GM12875 (cell line): ENCODE measurements around the gene TMEM234.

Experiments
- H3K4me3 ChIP-seq: one replicate; pipeline ENCODE4 v1.5.1; 2011; ENCODE audit warnings: low read depth, low read length, control low read depth
- TF ChIP-seq, protein P1 (sequence below): IDR thresholded peaks from 2 replicates; pipeline ENCODE4 v1.5.1; 2011; ENCODE audit warnings: low read depth, mild to moderate bottlenecking, control low read depth, inconsistent platforms, low read length, moderate library complexity, borderline replicate concordance; ENCODE audit not compliant: insufficient read depth

The TMEM234 gene

DNA sequence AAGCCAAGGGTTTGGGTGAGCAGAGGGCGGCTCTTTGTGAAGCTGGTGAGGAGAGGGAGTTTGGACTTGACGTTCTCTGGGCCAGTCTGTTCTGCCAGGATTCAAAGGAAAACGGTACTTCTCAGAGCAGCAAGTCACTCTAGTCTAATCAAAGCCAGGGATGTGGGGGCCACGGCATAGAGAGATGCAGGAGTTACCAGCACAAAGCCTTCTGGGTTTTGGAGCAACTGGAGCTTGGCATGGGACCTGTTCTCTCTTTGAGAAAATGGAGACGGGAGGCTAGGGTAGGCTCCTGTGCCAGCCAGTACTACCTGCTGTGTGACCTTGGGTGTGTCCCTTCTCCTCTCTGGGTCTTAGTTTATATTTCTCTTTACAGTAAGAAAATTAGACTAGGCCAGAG, 40.6 kb downstream of the TMEM234 start:
- TF ChIP-seq, protein P1, sequence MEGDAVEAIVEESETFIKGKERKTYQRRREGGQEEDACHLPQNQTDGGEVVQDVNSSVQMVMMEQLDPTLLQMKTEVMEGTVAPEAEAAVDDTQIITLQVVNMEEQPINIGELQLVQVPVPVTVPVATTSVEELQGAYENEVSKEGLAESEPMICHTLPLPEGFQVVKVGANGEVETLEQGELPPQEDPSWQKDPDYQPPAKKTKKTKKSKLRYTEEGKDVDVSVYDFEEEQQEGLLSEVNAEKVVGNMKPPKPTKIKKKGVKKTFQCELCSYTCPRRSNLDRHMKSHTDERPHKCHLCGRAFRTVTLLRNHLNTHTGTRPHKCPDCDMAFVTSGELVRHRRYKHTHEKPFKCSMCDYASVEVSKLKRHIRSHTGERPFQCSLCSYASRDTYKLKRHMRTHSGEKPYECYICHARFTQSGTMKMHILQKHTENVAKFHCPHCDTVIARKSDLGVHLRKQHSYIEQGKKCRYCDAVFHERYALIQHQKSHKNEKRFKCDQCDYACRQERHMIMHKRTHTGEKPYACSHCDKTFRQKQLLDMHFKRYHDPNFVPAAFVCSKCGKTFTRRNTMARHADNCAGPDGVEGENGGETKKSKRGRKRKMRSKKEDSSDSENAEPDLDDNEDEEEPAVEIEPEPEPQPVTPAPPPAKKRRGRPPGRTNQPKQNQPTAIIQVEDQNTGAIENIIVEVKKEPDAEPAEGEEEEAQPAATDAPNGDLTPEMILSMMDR = no peak
- H3K4me3 ChIP-seq = peak overlapping the region; percentile 12

DNA sequence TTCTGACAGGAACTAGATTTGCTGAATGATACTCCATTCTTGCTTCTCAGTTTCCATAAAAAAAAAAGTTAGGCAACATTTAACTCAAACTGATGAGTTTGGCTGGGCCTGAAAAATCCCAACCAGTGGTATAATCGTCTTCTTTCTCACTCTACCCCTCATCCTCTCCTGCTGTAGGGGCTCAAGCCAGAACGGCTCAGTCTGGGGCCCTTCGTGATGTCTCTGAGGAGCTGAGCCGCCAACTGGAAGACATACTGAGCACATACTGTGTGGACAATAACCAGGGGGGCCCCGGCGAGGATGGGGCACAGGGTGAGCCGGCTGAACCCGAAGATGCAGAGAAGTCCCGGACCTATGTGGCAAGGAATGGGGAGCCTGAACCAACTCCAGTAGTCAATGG, 41.1 kb downstream of the TMEM234 start:
- H3K4me3 ChIP-seq = peak overlapping the region; percentile 87
- TF ChIP-seq, protein P1 = no peak

DNA sequence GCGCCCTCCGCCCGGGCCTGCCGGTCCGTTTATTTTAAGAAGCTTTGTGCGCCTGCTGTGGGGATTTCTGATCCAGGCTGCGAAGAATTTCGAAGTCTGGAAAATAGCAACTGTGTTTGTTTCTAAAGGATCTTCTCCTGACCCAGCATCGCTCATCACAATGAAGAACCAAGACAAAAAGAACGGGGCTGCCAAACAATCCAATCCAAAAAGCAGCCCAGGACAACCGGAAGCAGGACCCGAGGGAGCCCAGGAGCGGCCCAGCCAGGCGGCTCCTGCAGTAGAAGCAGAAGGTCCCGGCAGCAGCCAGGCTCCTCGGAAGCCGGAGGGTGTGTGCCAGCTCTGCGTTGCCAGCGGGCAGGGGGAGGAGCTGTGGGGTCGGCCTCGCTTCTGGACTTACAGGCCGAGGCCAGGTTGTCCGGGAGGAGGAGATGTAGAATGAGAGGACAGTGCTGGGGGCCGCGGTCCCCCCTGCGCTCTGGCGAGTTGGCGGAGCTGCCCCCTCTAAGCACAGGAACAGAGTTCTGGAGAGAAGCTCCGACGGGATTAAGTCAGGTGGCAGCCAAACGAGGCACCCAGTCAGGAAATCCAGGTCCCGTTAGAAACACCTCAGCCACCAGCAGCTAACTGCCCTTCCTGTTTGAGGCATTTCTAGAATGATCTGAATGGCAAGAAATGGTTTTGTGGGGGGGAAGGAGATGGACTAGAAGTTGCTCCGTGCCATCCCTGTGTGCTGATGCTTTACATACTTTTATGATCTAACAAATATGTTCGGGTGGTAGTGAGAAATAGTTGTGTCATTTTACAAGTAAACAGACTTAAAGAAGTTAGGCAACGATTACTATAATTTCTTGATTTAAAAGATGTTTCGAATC, 41.7 kb downstream of the TMEM234 start:
- TF ChIP-seq, protein P1 = no peak
- peak overlapping the region; percentile 87 for H3K4me3 ChIP-seq

DNA sequence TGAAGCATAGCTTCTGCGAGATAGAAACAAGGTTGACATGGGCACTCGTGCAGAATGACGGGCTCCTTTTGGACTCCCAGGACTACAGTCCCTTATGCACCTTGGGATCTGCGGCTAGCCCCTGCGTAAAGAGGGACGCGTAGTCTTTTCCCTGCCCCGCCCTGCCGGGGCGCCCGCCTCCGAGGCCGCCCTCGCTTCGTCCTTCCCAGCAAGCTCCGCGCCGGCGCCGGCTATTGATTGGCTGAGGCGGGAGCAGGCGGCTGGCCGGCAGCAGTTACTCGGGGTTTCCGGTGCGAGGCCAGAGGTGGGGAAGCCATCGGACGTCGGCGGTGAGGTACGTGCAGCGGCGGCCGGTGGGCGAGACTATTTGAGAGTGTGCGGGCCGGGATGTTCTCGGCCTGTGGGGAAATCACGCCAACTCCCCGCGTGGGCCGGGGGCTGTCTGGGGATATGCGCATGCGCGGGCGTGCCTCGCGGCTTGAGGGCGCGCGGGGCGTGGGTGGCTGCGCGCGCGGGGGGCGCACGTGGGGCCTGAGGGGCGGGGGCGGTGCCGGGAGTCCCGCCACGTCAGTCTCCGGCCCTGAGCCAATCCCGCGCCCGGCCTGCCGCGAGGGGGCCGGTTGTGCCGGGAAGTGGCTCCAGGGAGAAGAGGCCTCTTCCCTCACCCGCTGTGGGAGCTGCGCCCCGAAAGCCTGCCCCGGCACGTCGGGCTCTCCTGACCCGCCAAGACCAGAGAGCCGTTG, 42.5 kb downstream of the TMEM234 start, which contains the start of gene TXLNA:
TXLNA (plus strand) TSS at position 233 of the 743 bp plus-strand sequence. CDS start 671 bp downstream, outside the sequence.
- H3K4me3 ChIP-seq = peak within 1 kb of the TSS; percentile 87
- TF ChIP-seq, protein P1 = no peak

DNA sequence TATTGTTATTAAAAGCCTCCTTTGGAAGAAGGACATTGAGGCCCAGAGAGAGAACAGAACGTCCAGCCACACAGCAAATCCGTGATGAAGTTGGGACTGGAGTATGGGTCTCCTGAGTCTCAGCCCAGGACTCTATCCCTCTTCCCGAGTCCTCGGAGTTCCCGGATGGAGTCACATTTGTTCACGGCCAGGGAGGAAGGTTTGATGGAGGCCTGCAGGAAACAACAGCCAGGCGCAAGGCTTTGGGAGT, 43.0 kb downstream of the TMEM234 start:
- TF ChIP-seq, protein P1 = no peak
- peak overlapping the region; percentile 87 for H3K4me3 ChIP-seq

DNA sequence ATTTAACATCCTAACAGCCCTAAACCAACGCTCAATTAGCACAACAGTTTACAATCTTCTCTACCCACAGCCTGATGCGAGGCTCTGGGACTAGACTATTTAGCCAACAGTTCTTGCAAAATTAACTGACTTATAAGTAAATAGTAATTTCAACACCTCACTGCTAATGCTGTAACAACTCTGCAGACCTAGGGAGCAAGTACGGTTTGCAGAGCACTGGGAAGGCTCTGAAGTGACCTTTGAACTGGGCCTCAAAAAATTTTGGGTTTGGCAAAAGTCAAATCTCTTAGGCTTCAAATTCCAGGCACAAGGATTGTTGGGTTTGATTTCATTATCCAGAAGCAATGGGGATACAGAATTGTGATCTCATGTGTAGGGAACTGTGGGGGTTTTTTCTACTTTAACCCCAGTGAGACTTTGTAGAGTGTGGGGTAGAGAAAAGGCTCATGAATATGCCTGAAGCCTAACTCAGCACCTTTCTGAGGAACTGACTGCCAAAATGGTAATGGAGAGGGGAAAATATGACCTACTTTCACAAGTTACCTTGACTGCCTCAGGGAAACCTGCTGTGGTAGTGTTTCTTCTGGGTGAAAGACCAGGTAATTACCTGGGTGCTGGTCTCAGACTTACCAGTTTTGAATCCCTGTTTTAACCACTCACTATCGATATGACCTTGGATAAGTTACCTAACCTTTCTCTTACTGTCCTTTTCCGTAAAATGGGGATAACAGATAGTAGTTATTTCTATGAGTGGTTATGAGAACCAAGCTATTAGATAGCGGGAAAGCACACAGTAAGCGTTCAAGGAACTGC, 43.6 kb downstream of the TMEM234 start:
- TF ChIP-seq, protein P1 = no peak
- H3K4me3 ChIP-seq = peak overlapping the region; percentile 87
